ENCODE data around the gene CALHM2. TPM values are rescaled to one million over a fixed set of nuclear protein-coding genes. Genes with fewer than 3 reads are reported as not detected.

The CALHM2 gene
- total and polyA plus RNA-seq, 5 experiments from 2014 or later, result 3.0 to 22.4 (median 16.8) TPM

- Mint-ChIP-seq H3K9me3 (no peaks in the 10 kb centered on the region), H3K27me3 (no peaks in the 10 kb centered on the region), H3K4me1 (peaks cover 19 to 32% (median 29%) of the 10 kb centered on the region in 4 donors), H3K27ac (peak overlapping the region in 4 of 10 donors; percentile 37 to 74 (median 46)), H3K4me3 (no peak overlapping the region), H3K36me3 (peaks cover 0 to 87% (median 3%) of the 10 kb centered on the region in 3 donors)
- POLR2A ChIA-PET, result no interaction called here
- ATAC-seq, result no peak
- DNase-seq, result no peak
Measured at GRCh38 chr10:103445366-103445765, 6.8 kb downstream of the CALHM2 start.

GRCh38 chr10:103444478-103444877 lies 7.7 kb downstream of the CALHM2 start:
- Mint-ChIP-seq H3K27me3 (no peaks in the 10 kb centered on the region), H3K36me3 (peaks cover 0 to 90% (median 3%) of the 10 kb centered on the region in 3 donors), H3K27ac (peak overlapping the region in 2 of 10 donors; percentile 8 to 63), H3K9me3 (no peaks in the 10 kb centered on the region), H3K4me1 (peaks cover 13 to 23% (median 20%) of the 10 kb centered on the region in 4 donors), H3K4me3 (no peak overlapping the region)
- no peak for DNase-seq
- POLR2A ChIA-PET, result no interaction called here
- ATAC-seq, result no peak

GRCh38 chr10:103443475-103444185 lies 8.5 kb downstream of the CALHM2 start:
- POLR2A ChIA-PET, result interaction anchor here (1.1 kb wide), 1 partner anchor 8 kb away, joined by 3 read pairs; no protein-coding TSS in a partner anchor
- no peak for DNase-seq
- no peak overlapping the region for H3K4me3 Mint-ChIP-seq
- H3K27ac Mint-ChIP-seq, result peak overlapping the region in 4 of 10 donors; percentile 43 to 77 (median 74)
- no peak for ATAC-seq
- H3K9me3 Mint-ChIP-seq, result no peaks in the 10 kb centered on the region
- peaks cover 6 to 15% (median 11%) of the 10 kb centered on the region in 4 donors for H3K4me1 Mint-ChIP-seq
- H3K27me3 Mint-ChIP-seq, result no peaks in the 10 kb centered on the region
- H3K36me3 Mint-ChIP-seq, result peaks cover 0 to 90% (median 3%) of the 10 kb centered on the region in 3 donors

- Mint-ChIP-seq H3K9me3 (no peaks in the 10 kb centered on the region), H3K27me3 (no peaks in the 10 kb centered on the region), H3K36me3 (peaks cover 0 to 94% (median 13%) of the 10 kb centered on the region in 3 donors), H3K4me3 (no peak overlapping the region), H3K4me1 (peaks cover 0 to 6% (median 5%) of the 10 kb centered on the region in 4 donors), H3K27ac (peak overlapping the region in 2 of 10 donors; percentile 6 to 56)
- DNase-seq (no peak), ATAC-seq (no peak)
- POLR2A ChIA-PET, result interaction anchor here (0.6 kb wide), 1 partner anchor 875 kb away, joined by 4 read pairs; no protein-coding TSS in a partner anchor
Measured at GRCh38 chr10:103442031-103442461, 10.1 kb downstream of the CALHM2 start.

GRCh38 chr10:103441611-103442010 lies 10.6 kb downstream of the CALHM2 start:
- ATAC-seq, result no peak
- peak overlapping the region in 1 of 10 donors; percentile 27 for H3K27ac Mint-ChIP-seq
- peaks cover 0 to 95% (median 15%) of the 10 kb centered on the region in 3 donors for H3K36me3 Mint-ChIP-seq
- POLR2A ChIA-PET, result no interaction called here
- no peaks in the 10 kb centered on the region for H3K27me3 Mint-ChIP-seq
- no peak overlapping the region for H3K4me3 Mint-ChIP-seq
- H3K9me3 Mint-ChIP-seq, result no peaks in the 10 kb centered on the region
- H3K4me1 Mint-ChIP-seq, result peaks cover 0 to 4% (median 3%) of the 10 kb centered on the region in 4 donors
- DNase-seq, result no peak

- Mint-ChIP-seq H3K4me1 (peaks cover 0 to 4% (median 3%) of the 10 kb centered on the region in 4 donors), H3K9me3 (no peaks in the 10 kb centered on the region), H3K4me3 (no peak overlapping the region), H3K27ac (no peak overlapping the region), H3K36me3 (peaks cover 0 to 94% (median 15%) of the 10 kb centered on the region in 3 donors), H3K27me3 (no peaks in the 10 kb centered on the region)
- POLR2A ChIA-PET, result no interaction called here
- no peak for ATAC-seq
- no peak for DNase-seq
Measured at GRCh38 chr10:103441206-103441605, 11.0 kb downstream of the CALHM2 start.

GRCh38 chr10:103440416-103440815 lies 11.8 kb downstream of the CALHM2 start:
- ATAC-seq, result no peak
- Mint-ChIP-seq H3K27me3 (no peaks in the 10 kb centered on the region), H3K27ac (peak overlapping the region in 4 of 10 donors; percentile 14 to 72 (median 50))

GRCh38 chr10:103439776-103440175 lies 12.4 kb downstream of the CALHM2 start:
- POLR2A ChIA-PET, result interaction anchor here (0.6 kb wide), 1 partner anchor 13 kb away, joined by 3 read pairs; no protein-coding TSS in a partner anchor
- H3K27ac Mint-ChIP-seq, result peak overlapping the region in 1 of 10 donors; percentile 72

More at GRCh38 chr10:103440416-103440815, 11.8 kb downstream of the CALHM2 start:
- DNase-seq, result no peak
- Mint-ChIP-seq H3K4me3 (no peak overlapping the region), H3K4me1 (peaks cover 0 to 4% (median 2%) of the 10 kb centered on the region in 4 donors), H3K36me3 (peaks cover 0 to 94% (median 15%) of the 10 kb centered on the region in 3 donors), H3K9me3 (no peaks in the 10 kb centered on the region)
- POLR2A ChIA-PET, result no interaction called here

GRCh38 chr10:103433858-103434257 lies 18.3 kb downstream of the CALHM2 start:
- Mint-ChIP-seq H3K4me1 (peaks cover 10 to 23% (median 17%) of the 10 kb centered on the region in 4 donors), H3K36me3 (peaks cover 0 to 79% (median 26%) of the 10 kb centered on the region in 3 donors), H3K27ac (no peak overlapping the region), H3K27me3 (no peaks in the 10 kb centered on the region), H3K4me3 (no peak overlapping the region), H3K9me3 (no peaks in the 10 kb centered on the region)
- ATAC-seq (no peak), DNase-seq (no peak)
- POLR2A ChIA-PET, result interaction anchor here (0.7 kb wide), 1 partner anchor 16 kb away, joined by 3 read pairs; no protein-coding TSS in a partner anchor

More at GRCh38 chr10:103439776-103440175, 12.4 kb downstream of the CALHM2 start:
- peaks cover 0 to 94% (median 17%) of the 10 kb centered on the region in 3 donors for H3K36me3 Mint-ChIP-seq
- H3K4me1 Mint-ChIP-seq, result peaks cover 0 to 2% (median under 1%) of the 10 kb centered on the region in 4 donors
- ATAC-seq, result no peak
- DNase-seq, result no peak
- no peaks in the 10 kb centered on the region for H3K27me3 Mint-ChIP-seq
- H3K9me3 Mint-ChIP-seq, result no peaks in the 10 kb centered on the region
- no peak overlapping the region for H3K4me3 Mint-ChIP-seq

- H3K4me1 Mint-ChIP-seq, result peaks cover 14 to 34% (median 24%) of the 10 kb centered on the region in 4 donors
- no peak overlapping the region for H3K27ac Mint-ChIP-seq
- POLR2A ChIA-PET, result no interaction called here
Measured at GRCh38 chr10:103431902-103432301, 20.3 kb downstream of the CALHM2 start.

GRCh38 chr10:103429647-103430046 lies 22.5 kb downstream of the CALHM2 start:
- peaks cover 16 to 34% (median 24%) of the 10 kb centered on the region in 4 donors for H3K4me1 Mint-ChIP-seq
- H3K9me3 Mint-ChIP-seq, result no peaks in the 10 kb centered on the region
- peak in 2 of 10 donors; percentile 8 to 30 for DNase-seq
- peak; percentile 49 to 51 for ATAC-seq
- peak overlapping the region; percentile 15 to 79 (median 66) for H3K4me3 Mint-ChIP-seq
- no peaks in the 10 kb centered on the region for H3K27me3 Mint-ChIP-seq
- H3K36me3 Mint-ChIP-seq, result peaks cover 0 to 79% (median 30%) of the 10 kb centered on the region in 3 donors
- H3K27ac Mint-ChIP-seq, result peak overlapping the region in 3 of 10 donors; percentile 20 to 71 (median 49)
- POLR2A ChIA-PET, result no interaction called here

More at GRCh38 chr10:103431902-103432301, 20.3 kb downstream of the CALHM2 start:
- Mint-ChIP-seq H3K36me3 (peaks cover 0 to 79% (median 24%) of the 10 kb centered on the region in 3 donors), H3K9me3 (no peaks in the 10 kb centered on the region), H3K4me3 (no peak overlapping the region), H3K27me3 (no peaks in the 10 kb centered on the region)
- no peak for DNase-seq
- no peak for ATAC-seq

- Mint-ChIP-seq H3K9me3 (no peaks in the 10 kb centered on the region), H3K4me1 (peaks cover 16 to 34% (median 24%) of the 10 kb centered on the region in 4 donors), H3K36me3 (peaks cover 3 to 82% (median 35%) of the 10 kb centered on the region in 3 donors), H3K4me3 (peak overlapping the region in 9 of 10 donors; percentile 13 to 79 (median 52)), H3K27ac (peak overlapping the region in 6 of 10 donors; percentile 2 to 71 (median 37)), H3K27me3 (no peaks in the 10 kb centered on the region)
- peak in 3 of 10 donors; percentile 15 to 48 (median 48) for DNase-seq
- POLR2A ChIA-PET, result interaction anchor here (0.6 kb wide), 1 partner anchor 1223 kb away, joined by 7 read pairs; no protein-coding TSS in a partner anchor
- ATAC-seq, result peak; percentile 62 to 65
Measured at GRCh38 chr10:103428989-103429643, 23.1 kb downstream of the CALHM2 start.
